ENCODE data around the gene SUSD3.

Gene SUSD3

DNA sequence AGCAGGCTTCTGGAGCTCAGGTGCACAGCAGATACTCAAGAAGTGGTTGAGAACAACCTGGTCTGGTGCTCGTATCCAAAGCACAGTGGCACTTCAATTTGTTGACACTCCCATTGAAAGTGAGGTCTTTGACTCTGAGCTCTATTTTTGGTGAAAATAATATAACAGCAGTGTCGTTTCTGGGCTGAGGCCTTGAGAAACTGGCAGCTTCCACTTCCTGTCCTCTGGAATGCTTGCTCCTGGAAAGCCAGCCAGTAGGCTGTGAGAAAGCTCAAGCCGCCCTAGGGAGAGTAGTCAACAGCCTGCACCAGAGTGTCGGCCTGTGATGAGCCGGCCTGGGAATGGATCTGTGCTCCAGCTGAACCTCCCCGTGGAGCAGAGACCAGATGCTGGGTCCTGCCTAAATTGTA, 6.8 kb upstream of the SUSD3 start:
- TF ChIP-seq CREB1 (IDR thresholded peaks at IDR 0.05; ENCODE audit: low read depth) (no peak), YY1 (IDR thresholded peaks at IDR 0.05; ENCODE audit: low read depth) (no peak), TEAD4 (IDR thresholded peaks at IDR 0.05) (no peak), ZBTB7A (IDR thresholded peaks at IDR 0.05; ENCODE audit: low read depth) (no peak), TAF1 (IDR thresholded peaks at IDR 0.05; ENCODE audit: low read depth) (no peak), TCF12 (IDR thresholded peaks at IDR 0.05; ENCODE audit: low read depth) (no peak), RAD21 (IDR thresholded peaks at IDR 0.05; ENCODE audit: low read depth) (no peak), EP300 (IDR thresholded peaks at IDR 0.05; ENCODE audit: borderline replicate concordance) (no peak), FOXM1 (IDR thresholded peaks at IDR 0.05; ENCODE audit: borderline replicate concordance, low read depth) (no peak)
- TF ChIP-seq, protein P1, sequence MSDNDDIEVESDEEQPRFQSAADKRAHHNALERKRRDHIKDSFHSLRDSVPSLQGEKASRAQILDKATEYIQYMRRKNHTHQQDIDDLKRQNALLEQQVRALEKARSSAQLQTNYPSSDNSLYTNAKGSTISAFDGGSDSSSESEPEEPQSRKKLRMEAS (IDR thresholded peaks at IDR 0.05) = no peak

GRCh38 chr9:93052791-93053540, 5.5 kb upstream of the SUSD3 start:
- TF ChIP-seq TEAD4 (IDR thresholded peaks at IDR 0.05) (no peak), YY1 (IDR thresholded peaks at IDR 0.05; ENCODE audit: low read depth) (no peak), EGR1 (IDR thresholded peaks at IDR 0.05) (no peak), TCF12 (IDR thresholded peaks at IDR 0.05; ENCODE audit: low read depth) (no peak), EP300 (IDR thresholded peaks at IDR 0.05; ENCODE audit: borderline replicate concordance) (no peak), FOXM1 (IDR thresholded peaks at IDR 0.05; ENCODE audit: borderline replicate concordance, low read depth) (no peak), REST (IDR thresholded peaks at IDR 0.05; ENCODE audit: low read depth) (no peak), RAD21 (IDR thresholded peaks at IDR 0.05; ENCODE audit: low read depth) (no peak), NFIC (IDR thresholded peaks at IDR 0.05) (no peak), CREB1 (IDR thresholded peaks at IDR 0.05; ENCODE audit: low read depth) (no peak), TAF1 (IDR thresholded peaks at IDR 0.05; ENCODE audit: low read depth) (no peak), CEBPB (IDR thresholded peaks at IDR 0.05) (no peak)
- TF ChIP-seq, protein P1 (IDR thresholded peaks at IDR 0.05) = no peak
- TF ChIP-seq, protein P2, sequence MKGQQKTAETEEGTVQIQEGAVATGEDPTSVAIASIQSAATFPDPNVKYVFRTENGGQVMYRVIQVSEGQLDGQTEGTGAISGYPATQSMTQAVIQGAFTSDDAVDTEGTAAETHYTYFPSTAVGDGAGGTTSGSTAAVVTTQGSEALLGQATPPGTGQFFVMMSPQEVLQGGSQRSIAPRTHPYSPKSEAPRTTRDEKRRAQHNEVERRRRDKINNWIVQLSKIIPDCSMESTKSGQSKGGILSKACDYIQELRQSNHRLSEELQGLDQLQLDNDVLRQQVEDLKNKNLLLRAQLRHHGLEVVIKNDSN (IDR thresholded peaks at IDR 0.05) = no peak

DNA sequence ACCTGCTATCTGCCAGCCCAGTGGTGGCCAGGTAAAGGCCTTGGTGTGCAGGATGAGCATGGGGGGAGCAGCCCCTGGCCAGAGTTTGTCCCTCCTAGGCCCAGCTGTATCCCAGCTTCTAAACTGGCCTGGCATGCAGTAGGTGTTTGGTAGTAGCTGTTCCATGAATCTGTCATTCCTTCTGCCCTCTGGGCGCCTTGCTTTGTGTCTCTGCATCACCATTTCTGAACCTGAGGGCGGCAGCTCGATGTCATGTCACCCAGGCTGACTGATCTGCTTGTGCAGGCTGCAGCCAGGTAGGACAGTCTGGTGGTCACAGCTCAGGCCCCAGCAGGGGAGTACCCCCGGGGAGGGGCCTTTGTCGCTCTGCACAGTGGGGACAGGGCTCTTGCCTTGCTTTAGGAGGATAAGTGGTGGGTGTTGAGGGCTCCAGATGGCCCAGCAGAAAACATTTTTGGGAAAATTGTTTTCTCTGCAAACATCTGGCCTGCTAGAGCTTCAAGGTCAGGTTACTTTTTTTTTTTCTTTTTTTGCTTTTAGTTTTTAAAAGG, 4.6 kb upstream of the SUSD3 start:
- no peak for TF ChIP-seq FOXM1 (IDR thresholded peaks at IDR 0.05; ENCODE audit: borderline replicate concordance, low read depth)
- TF ChIP-seq EP300 (IDR thresholded peaks at IDR 0.05; ENCODE audit: borderline replicate concordance) = no peak
- no peak for TF ChIP-seq TCF12 (IDR thresholded peaks at IDR 0.05; ENCODE audit: low read depth)
- TF ChIP-seq, protein P2 (IDR thresholded peaks at IDR 0.05) = no peak
- TF ChIP-seq TAF1 (IDR thresholded peaks at IDR 0.05; ENCODE audit: low read depth) = no peak
- TF ChIP-seq, protein P1 (IDR thresholded peaks at IDR 0.05) = no peak
- no peak for TF ChIP-seq CEBPB (IDR thresholded peaks at IDR 0.05)
- TF ChIP-seq NFIC (IDR thresholded peaks at IDR 0.05) = no peak
- TF ChIP-seq RAD21 (IDR thresholded peaks at IDR 0.05; ENCODE audit: low read depth) = no peak

DNA sequence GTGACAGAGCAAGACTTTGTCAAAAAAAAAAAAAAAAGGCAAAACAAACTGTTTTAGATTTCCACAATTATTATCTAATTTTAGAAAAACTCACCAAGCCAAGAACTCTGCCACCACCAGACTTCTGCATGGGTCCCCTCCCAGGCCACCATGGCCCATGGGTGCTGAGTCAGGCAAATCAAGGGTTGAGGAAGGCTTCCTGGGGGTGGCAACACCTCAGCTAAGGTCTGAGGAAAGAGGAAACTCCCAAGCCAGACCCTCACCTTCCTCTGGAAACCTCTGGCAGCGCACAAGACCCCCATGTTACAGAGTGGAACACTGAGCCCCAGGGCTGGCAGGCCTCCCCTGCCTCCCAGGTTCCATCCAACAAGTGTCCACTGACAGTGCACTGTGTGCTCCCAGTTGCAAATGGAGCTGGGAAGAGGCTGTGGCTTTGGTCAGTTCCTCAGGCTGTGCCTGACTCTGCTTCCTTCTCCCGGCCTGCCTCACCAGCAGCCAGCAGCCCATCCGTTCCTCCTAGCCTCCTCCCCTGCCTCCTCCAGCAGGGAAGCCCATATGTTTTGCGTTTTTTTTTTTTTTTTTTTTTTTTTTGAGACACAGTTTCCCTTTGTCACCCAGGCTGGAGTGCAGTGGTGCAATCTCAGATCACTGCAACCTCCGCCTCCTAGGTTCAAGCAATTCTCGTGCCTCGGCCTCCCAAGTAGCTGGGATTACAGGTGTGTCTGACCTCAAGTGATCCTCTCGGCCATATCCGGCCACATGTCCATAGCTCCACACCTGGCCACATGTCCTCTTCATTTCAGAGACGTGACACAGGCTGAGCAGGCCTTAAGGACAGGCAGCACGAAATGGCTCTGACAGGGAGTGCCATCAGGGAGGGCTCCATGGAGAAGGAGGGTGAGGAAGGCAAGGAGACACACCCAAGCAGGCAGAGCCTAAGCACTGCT, 3.5 kb upstream of the SUSD3 start:
- TF ChIP-seq NFIC (IDR thresholded peaks at IDR 0.05) = no peak
- TF ChIP-seq FOXM1 (IDR thresholded peaks at IDR 0.05; ENCODE audit: borderline replicate concordance, low read depth) = no peak
- no peak for TF ChIP-seq CREB1 (IDR thresholded peaks at IDR 0.05; ENCODE audit: low read depth)
- TF ChIP-seq, protein P2 (IDR thresholded peaks at IDR 0.05) = no peak
- TF ChIP-seq, protein P1 (IDR thresholded peaks at IDR 0.05) = no peak
- TF ChIP-seq TEAD4 (IDR thresholded peaks at IDR 0.05) = no peak
- TF ChIP-seq EGR1 (IDR thresholded peaks at IDR 0.05) = no peak
- no peak for TF ChIP-seq RAD21 (IDR thresholded peaks at IDR 0.05; ENCODE audit: low read depth)
- TF ChIP-seq ZBTB7A (IDR thresholded peaks at IDR 0.05; ENCODE audit: low read depth) = no peak
- TF ChIP-seq CEBPB (IDR thresholded peaks at IDR 0.05) = no peak
- no peak for TF ChIP-seq REST (IDR thresholded peaks at IDR 0.05; ENCODE audit: low read depth)
- no peak for TF ChIP-seq TCF12 (IDR thresholded peaks at IDR 0.05; ENCODE audit: low read depth)
